Stimulated activated CD8-positive, alpha-beta memory T cell treated with anti-CD3 and anti-CD28 coated beads, Interleukin-12 subunit alpha, Interleukin-12 subunit beta, amount 100 ng/mL, for 24 hours (primary cell): Measurements from ENCODE around the gene YEATS2.
"Not testable (repeated sequence)": the region's sequence is repeated elsewhere in the genome, so short reads cannot be mapped to it uniquely, and the experiment has no call there.

Source experiments
- DNase-seq: peaks from one replicate; pipeline ENCODE4 v3.0.0-alpha.2; 2020; ENCODE audit errors: extremely low read depth

YEATS2 gene

GRCh38 chr3:183697610-183698317 lies at the start of gene YEATS2:
Gene YEATS2 (plus strand): TSS chr3:183697797. CDS start chr3:183715163, 17,366 bp downstream.
- peak; percentile 44 for DNase-seq

DNA sequence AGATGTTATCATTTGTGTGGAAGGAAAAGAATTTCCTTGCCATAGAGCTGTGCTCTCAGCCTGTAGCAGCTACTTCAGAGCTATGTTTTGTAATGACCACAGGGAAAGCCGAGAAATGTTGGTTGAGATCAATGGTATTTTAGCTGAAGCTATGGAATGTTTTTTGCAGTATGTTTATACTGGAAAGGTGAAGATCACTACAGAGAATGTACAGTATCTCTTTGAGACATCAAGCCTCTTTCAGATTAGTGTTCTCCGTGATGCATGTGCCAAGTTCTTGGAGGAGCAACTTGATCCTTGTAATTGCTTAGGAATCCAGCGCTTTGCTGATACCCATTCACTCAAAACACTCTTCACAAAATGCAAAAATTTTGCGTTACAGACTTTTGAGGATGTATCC lies 47.0 kb upstream of the YEATS2 start:
- no peak for DNase-seq

- DNase-seq, result no peak
Observed at GRCh38 chr3:183653209-183654064, 44.2 kb upstream of the YEATS2 start.

- no peak for DNase-seq
Observed at GRCh38 chr3:183654727-183655126, 42.9 kb upstream of the YEATS2 start.

GRCh38 chr3:183662099-183662498 lies 35.5 kb upstream of the YEATS2 start:
- DNase-seq, result no peak

DNA sequence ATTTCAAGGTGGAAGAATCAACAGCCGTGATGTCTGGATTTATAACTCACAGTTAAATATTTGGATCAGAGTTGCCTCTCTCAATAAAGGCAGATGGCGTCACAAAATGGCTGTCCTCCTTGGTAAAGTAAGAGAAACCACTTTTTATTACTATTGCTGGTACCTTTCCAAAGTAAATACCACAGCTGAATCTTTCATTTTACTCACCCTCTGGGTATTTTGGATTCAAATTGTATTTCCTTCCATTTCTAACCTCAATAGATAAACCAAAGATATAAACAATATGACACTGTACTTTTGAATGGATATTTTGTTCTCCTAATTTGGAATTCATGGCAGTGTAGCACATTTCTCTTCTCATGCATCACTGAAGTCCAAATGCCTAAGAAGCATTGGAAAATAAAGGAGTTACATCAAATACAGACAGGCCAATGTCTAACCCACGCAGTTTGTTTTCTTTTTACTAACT lies 32.6 kb upstream of the YEATS2 start:
- no peak for DNase-seq

DNA sequence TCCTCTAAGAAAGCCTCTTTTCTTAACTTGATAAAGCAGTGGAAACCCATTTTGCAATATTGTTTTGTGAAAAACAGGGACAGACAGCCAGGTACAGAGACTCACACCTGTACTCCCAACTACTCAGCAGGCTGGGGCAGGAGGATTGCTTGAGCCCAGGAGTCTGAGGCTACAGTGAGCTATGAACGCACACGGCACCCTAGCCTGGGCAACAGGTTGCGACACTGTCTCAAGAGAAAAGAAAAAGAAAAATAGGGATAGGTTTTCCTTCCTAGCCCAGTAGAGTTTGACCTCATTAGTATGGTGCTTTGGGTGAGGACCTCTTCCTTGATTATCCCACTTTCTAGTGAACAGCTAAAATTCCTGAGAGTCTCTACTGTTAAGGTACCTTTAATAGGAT lies 17.5 kb upstream of the YEATS2 start:
- DNase-seq, result no peak

GRCh38 chr3:183687705-183688104 lies 9.9 kb upstream of the YEATS2 start:
- no peak for DNase-seq

DNA sequence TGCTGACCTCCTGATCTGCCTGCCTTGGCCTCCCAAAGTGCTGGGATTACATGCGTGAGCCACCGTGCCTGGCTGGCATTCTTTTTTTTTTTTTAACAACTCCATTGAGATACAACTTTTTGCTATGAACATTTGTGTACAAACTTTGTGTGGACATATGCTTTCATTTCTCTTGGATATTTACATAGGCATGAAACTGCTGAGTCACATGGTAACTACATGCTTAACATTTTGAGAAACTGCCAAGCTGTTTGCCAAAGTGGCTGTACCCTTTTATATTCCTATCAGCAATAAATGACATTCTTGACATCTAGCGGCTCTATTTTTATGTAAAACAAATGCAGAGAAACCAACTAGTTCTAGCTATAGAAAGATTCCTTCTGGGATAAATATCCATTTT lies 8.7 kb upstream of the YEATS2 start:
- no peak for DNase-seq

- DNase-seq, result not testable (repeated sequence)
Observed at GRCh38 chr3:183689621-183690020, 8.0 kb upstream of the YEATS2 start.

GRCh38 chr3:183690402-183690995 lies 7.1 kb upstream of the YEATS2 start:
- DNase-seq, result no peak

DNA sequence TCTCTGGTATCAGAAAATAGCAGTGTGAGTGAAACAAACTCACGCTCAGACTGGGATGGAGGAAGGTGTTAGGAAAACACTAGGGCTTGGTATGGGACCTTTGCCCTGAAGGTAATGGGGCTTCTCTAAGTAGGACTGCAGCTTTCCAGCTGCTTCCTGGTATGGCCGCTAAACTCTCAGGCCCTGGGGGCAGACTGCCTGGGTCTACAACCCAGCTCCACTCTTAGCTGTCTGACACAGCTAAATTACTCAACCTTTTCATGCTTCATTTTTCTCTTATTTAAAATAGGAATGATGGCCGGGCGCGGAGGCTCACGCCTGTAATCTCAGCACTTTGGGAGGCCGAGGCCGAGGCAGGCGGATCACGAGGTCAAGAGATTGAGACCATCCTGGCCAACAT lies 5.2 kb upstream of the YEATS2 start:
- no peak for DNase-seq

DNA sequence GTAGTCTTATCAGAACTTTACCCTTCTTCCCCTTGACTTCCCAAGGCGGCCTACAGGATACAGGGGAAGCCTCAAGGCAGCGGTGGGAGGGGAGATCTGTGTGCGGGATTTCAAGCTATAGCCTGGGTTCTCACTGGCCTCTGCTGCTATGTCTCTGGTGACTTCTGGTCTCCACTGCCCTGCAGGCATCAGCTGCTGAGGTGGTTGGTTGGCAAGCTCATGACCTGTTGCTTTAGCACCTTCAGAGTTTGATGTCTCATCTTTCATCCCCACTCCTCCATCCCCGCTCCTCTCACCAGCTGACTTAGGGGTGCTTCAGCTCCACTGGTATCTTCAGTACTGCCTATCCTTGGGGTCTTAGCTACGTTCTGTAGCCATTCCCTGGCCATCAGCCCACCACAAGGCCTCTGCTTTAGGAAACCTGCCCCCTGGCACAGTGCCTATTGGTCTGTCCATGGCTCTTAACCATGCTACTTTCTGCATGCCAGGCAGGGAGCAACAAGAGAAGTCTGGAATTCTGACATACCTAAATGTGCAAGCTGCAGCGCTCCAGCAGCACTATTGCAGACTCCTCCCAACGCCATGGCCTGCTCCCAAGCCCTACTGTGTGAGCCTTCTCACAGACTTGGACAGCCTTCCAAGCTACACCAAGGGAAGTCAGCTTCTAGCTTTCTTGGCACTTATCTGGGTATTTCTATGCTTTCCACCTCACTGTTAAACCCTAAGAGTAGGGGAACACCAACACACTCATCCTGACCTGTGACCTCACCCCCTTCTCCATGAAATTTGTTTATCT lies 1.8 kb upstream of the YEATS2 start:
- DNase-seq, result no peak

- DNase-seq, result no peak
Observed at GRCh38 chr3:183697123-183697609, 431 bp upstream of the YEATS2 start.

DNA sequence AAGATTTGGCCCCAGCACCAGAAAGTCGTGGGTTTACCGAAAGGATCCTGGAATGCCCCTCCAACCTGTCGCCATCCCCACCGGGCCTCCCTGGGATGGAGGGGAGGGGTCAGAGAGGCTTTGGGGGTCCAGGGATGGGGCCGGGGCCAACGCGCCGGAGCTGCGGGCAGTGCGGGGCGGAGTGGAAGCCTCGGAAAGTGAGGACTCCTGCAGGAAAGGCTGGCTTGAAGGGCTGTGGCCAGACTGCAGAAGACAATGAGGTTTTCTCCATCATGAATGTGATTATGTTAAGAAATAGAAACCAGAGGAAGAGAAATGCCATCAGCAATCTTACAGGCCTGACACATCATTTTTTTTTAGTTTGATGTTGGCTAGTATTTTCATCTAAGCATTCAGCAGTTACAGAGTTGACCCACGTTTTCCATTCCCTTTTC lies 738 bp downstream of the YEATS2 start:
- peak; percentile 5 for DNase-seq

DNA sequence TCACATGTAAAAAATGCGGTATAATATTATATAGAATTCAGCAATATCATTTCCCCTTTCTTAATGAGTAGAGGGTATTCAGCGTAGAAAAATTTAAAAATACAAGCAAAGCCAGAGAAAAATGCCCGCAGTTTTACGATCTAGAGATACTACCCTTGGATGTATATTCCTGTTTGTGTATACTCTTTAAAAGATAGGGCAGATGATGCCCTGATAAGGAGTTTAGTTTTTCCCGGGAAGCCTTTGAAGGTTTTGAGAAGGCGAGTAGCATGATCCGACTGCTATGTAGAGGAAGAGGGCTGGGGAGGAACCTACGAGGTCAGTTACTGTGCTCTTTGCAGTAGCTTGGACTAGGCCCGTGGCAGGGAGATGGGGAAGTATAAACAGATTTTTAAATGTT lies 1.2 kb downstream of the YEATS2 start:
- no peak for DNase-seq

- no peak for DNase-seq
Observed at GRCh38 chr3:183699238-183699947, 1.8 kb downstream of the YEATS2 start.

- no peak for DNase-seq
Observed at GRCh38 chr3:183701744-183702143, 4.1 kb downstream of the YEATS2 start.

DNA sequence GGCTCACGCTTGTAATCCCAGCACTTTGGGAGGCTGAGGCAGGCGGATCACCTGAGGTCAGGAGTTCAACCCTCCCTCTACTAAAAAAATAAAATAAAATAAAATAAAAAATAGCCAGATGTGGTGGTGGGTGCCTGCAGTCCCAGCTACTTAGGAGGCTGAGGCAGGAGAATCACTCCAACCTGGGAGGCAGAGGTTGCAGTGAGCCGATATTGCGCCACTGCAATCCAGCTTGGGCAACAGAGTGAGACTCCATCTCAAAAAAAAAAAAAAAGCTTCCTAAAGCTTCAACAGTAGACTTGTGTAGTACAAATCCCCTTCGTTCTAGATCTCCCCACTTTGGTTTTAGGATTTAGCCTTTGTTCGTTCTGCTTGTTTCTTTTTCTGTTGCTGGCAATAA lies 6.3 kb downstream of the YEATS2 start:
- not testable (repeated sequence) for DNase-seq

DNA sequence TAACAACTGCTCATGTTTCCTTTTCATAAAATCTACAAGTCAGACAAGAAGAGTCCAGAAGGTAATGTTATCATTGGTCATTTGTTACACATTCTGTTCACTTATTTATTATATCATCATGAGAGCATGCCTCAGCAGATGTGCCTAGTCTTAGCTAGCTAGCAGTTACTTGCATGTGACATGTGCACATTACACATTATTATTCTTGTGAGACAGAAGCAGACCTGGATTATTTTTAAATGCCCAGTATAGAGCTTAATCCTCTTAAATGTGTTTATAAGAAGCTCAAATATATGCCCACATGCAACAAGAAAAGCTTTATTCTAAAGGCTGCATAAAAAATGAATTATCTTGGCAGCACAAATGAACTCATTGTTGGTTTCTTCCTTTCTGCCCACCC lies 12.6 kb downstream of the YEATS2 start:
- DNase-seq, result no peak

DNA sequence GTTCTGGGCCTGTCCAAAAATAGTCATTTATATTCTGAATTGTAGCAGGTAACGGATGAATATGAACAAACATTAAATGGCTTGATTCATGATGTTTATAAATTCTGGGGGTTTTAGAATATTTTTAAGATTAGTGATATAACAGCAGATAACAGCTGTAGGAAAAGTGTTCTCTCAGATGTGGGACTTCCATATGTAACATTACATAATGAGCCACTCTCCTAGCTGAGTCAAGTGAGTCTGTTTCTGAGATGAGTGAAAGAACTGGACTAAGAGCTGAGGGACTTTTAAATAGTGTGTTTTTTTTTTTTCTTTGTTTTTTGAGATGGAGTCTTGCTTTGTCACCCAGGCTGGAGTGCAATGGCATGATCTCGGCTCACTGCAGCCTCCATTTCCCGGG lies 13.9 kb downstream of the YEATS2 start:
- no peak for DNase-seq
